H1 (cell line): ENCODE measurements around the gene ADARB2. TPM values are rescaled to one million over a fixed set of nuclear protein-coding genes. Genes with fewer than 3 reads are reported as not detected.
A peak's percentile ranks its signal among the peaks of the same experiment; 100 is the strongest.

ENCODE experiments used
- CTCF ChIA-PET: fragments of 300-600 bp; sonication (Branson Sonifier 250); formaldehyde crosslinking; loops from one replicate; lab custom pipeline; 2021; ENCODE audit not compliant: partially characterized antibody; lab: Charles Lee
- POLR2A ChIA-PET: fragments of 300-600 bp; sonication (Branson Sonifier 250); formaldehyde crosslinking; loops from one replicate; lab custom pipeline; 2021; ENCODE audit warnings: inconsistent platforms; ENCODE audit not compliant: partially characterized antibody; lab: Charles Lee
- DNase-seq, 2 experiments: peaks; one replicate each; pipeline versions ENCODE4 v3.0.0 to v3.0.0-alpha.2; 2010 to 2022; ENCODE audit warnings: low spot score in 2 of 2, low read depth in 1 of 2, mixed read lengths in 1 of 2
- FAIRE-seq: peaks from 2 replicates; lab custom pipeline; 2011; peaks lifted over from hg19 to GRCh38; lab: Jason Lieb, UNC
- H2AFZ ChIP-seq: 2 replicates; pipeline ENCODE4 v1.8.1; 2012; ENCODE audit warnings: low read length, inconsistent platforms
- H2AK5ac ChIP-seq: 2 replicates; pipeline ENCODE4 v1.6.1; 2013; ENCODE audit warnings: low read depth, low read length
- H2BK120ac ChIP-seq: replicated peaks from 2 replicates; pipeline ENCODE3; 2013; ENCODE audit warnings: low read depth, low read length, inconsistent platforms
- H2BK12ac ChIP-seq: 2 replicates; pipeline ENCODE4 v1.6.1; 2013; ENCODE audit warnings: low read depth, low read length
- H2BK15ac ChIP-seq: 2 replicates; pipeline ENCODE4 v1.6.1; 2013; ENCODE audit warnings: low read length
- H2BK20ac ChIP-seq: 2 replicates; pipeline ENCODE4 v1.6.1; 2013; ENCODE audit warnings: low read length
- H2BK5ac ChIP-seq: 2 replicates; pipeline ENCODE4 v1.6.1; 2013; ENCODE audit warnings: low read depth, low read length
- H3K14ac ChIP-seq: 2 replicates; pipeline ENCODE4 v1.6.1; 2013; ENCODE audit warnings: inconsistent platforms; ENCODE audit not compliant: insufficient read length
- H3K18ac ChIP-seq: 2 replicates; pipeline ENCODE4 v1.6.1; 2013; ENCODE audit warnings: low read length; ENCODE audit errors: extremely low read depth
- H3K23ac ChIP-seq: 2 replicates; pipeline ENCODE4 v1.6.1; 2013; ENCODE audit warnings: inconsistent platforms; ENCODE audit not compliant: insufficient read length
- H3K23me2 ChIP-seq: 2 replicates; pipeline ENCODE4 v1.6.1; 2013; ENCODE audit warnings: low read depth, low read length
- H3K27ac ChIP-seq: 2 replicates; pipeline ENCODE4 v1.6.1; 2011; ENCODE audit warnings: low read depth, low read length, inconsistent platforms
- H3K27me3 ChIP-seq, 4 experiments: replicated peaks in 1 of 4; 1 replicate in 1 of 4; 2 replicates in 3 of 4; pipeline versions ENCODE4 v1.6.1 to v1.8.1; 2011 to 2013; ENCODE audit warnings: low read length in 3 of 4, mild to moderate bottlenecking in 3 of 4, inconsistent platforms in 2 of 4, mixed read lengths in 2 of 4, moderate library complexity in 1 of 4; ENCODE audit not compliant: control insufficient read depth in 3 of 4, insufficient read depth in 3 of 4; ENCODE audit errors: extremely low read depth in 1 of 4
- H3K36me3 ChIP-seq, 4 experiments: 2 replicates each; pipeline versions ENCODE4 v1.6.1 to v1.8.1; 2011 to 2013; ENCODE audit warnings: mild to moderate bottlenecking in 4 of 4, low read length in 3 of 4, moderate library complexity in 2 of 4, control low read depth in 1 of 4, inconsistent platforms in 1 of 4; ENCODE audit not compliant: insufficient read depth in 4 of 4, control insufficient read depth in 2 of 4
- H3K4ac ChIP-seq: replicated peaks from 2 replicates; pipeline ENCODE3; 2013; ENCODE audit warnings: low read length, low read depth, mixed read lengths, inconsistent platforms; ENCODE audit not compliant: insufficient read length
- H3K4me1 ChIP-seq, 4 experiments: replicated peaks in 1 of 4; 1 replicate in 1 of 4; 2 replicates in 3 of 4; pipeline versions ENCODE4 v1.6.1 to v1.8.1; 2011 to 2013; ENCODE audit warnings: low read length in 3 of 4, inconsistent platforms in 2 of 4, mixed read lengths in 1 of 4; ENCODE audit not compliant: insufficient read depth in 4 of 4, control insufficient read depth in 3 of 4
- H3K4me2 ChIP-seq, 2 experiments: 2 replicates each; pipeline versions ENCODE4 v1.6.1 to v1.8.1; 2011 to 2013; ENCODE audit warnings: low read depth in 2 of 2, low read length in 2 of 2, control low read depth in 1 of 2, inconsistent platforms in 1 of 2, mild to moderate bottlenecking in 1 of 2; ENCODE audit not compliant: insufficient read depth in 1 of 2
- H3K4me3 ChIP-seq, 4 experiments: fragments of 200-600, 300-600 bp in 1 of 4; sonication (generic), shearing (Covaris generic), sonication (Bioruptor Twin) in 1 of 4; 2 replicates each; pipeline versions ENCODE4 v1.5.1 to v1.8.1; 2011 to 2016; ENCODE audit warnings: low read length in 4 of 4, low read depth in 3 of 4, control low read depth in 2 of 4, inconsistent platforms in 2 of 4, mild to moderate bottlenecking in 2 of 4, mixed read lengths in 1 of 4, moderate library complexity in 1 of 4; ENCODE audit not compliant: insufficient read depth in 2 of 4; ENCODE audit errors: extremely low read depth in 1 of 4
- H3K56ac ChIP-seq: replicated peaks from 2 replicates; pipeline ENCODE3; 2013; ENCODE audit warnings: low read depth, mild to moderate bottlenecking, mixed read lengths, low read length, inconsistent platforms; ENCODE audit not compliant: insufficient read length
- H3K79me1 ChIP-seq: 2 replicates; pipeline ENCODE4 v1.6.1; 2013; ENCODE audit warnings: low read depth, low read length, control low read depth
- H3K79me2 ChIP-seq, 2 experiments: 2 replicates each; pipeline versions ENCODE4 v1.6.1 to v1.8.1; 2012 to 2013; ENCODE audit warnings: low read length in 2 of 2, mild to moderate bottlenecking in 2 of 2, inconsistent platforms in 1 of 2; ENCODE audit not compliant: insufficient read depth in 2 of 2, control insufficient read depth in 1 of 2
- H3K9ac ChIP-seq, 4 experiments: replicated peaks in 1 of 4; 1 replicate in 1 of 4; 2 replicates in 3 of 4; pipeline versions ENCODE4 v1.6.1 to v1.8.1; 2011 to 2013; ENCODE audit warnings: low read depth in 3 of 4, low read length in 3 of 4, control low read depth in 2 of 4, mild to moderate bottlenecking in 2 of 4, moderate library complexity in 2 of 4, inconsistent platforms in 1 of 4; ENCODE audit errors: extremely low read depth in 1 of 4
- H3K9me3 ChIP-seq, 2 experiments: 2 replicates each; pipeline versions ENCODE4 v1.6.1 to v1.8.1; 2012 to 2013; ENCODE audit warnings: mild to moderate bottlenecking in 2 of 2, moderate library complexity in 2 of 2, control low read depth in 1 of 2, inconsistent platforms in 1 of 2, low read depth in 1 of 2, low read length in 1 of 2, mixed read lengths in 1 of 2; ENCODE audit not compliant: insufficient read depth in 2 of 2
- H4K20me1 ChIP-seq, 2 experiments: replicated peaks in 1 of 2; 2 replicates each; pipeline versions ENCODE3 to v1.8.1; 2011 to 2013; ENCODE audit warnings: inconsistent platforms in 2 of 2, low read length in 2 of 2, mild to moderate bottlenecking in 1 of 2; ENCODE audit not compliant: insufficient read depth in 2 of 2, control insufficient read depth in 1 of 2
- H4K5ac ChIP-seq: 2 replicates; pipeline ENCODE4 v1.6.1; 2013; ENCODE audit warnings: low read length, low read depth, mixed read lengths, inconsistent platforms; ENCODE audit not compliant: insufficient read length
- H4K8ac ChIP-seq: 2 replicates; pipeline ENCODE4 v1.8.0; 2013; ENCODE audit warnings: mild to moderate bottlenecking, moderate library complexity, low read length, inconsistent platforms; ENCODE audit not compliant: insufficient read depth; ENCODE audit errors: extremely low read depth
- H4K91ac ChIP-seq: replicated peaks from 2 replicates; pipeline ENCODE3; 2013; ENCODE audit warnings: low read length, mixed read lengths, inconsistent platforms; ENCODE audit not compliant: insufficient read length
- JUND ChIP-seq: IDR thresholded peaks from 2 replicates; pipeline ENCODE4 v1.6.1; 2011; ENCODE audit warnings: mild to moderate bottlenecking, improper control_type of control experiment, low read length
- SP4 ChIP-seq: IDR thresholded peaks from 2 replicates; pipeline ENCODE4 v1.6.1; 2012; ENCODE audit warnings: low read length, inconsistent platforms
- WGBS, 2 experiments: shearing (Covaris generic) in 1 of 2; methylation state at CpG; one replicate each; pipeline versions ENCODE4 v1.1.6 to v1.1.7; 2013 to 2015; ENCODE audit warnings: low lambda C conversion rate in 2 of 2, mixed read lengths in 2 of 2, inconsistent platforms in 1 of 2, low coverage in 1 of 2, missing lambda C conversion rate in 1 of 2; ENCODE audit not compliant: insufficient replicate concordance in 2 of 2, insufficient coverage in 1 of 2, insufficient read length in 1 of 2; ENCODE audit errors: extremely low coverage in 1 of 2, missing lambda C conversion rate in 1 of 2; 5-methylcytosine and 5-hydroxymethylcytosine counted together
- polyA plus RNA-seq, 7 experiments: library from polyadenylated mRNA; depleted of rRNA in 3 of 7; stranded (reverse) in 5 of 7; unstranded in 2 of 7; fragments of >200 nt in 5 of 7; fragments of 200-250 nt in 2 of 7; gene quantifications; 1 replicate in 5 of 7; 2 replicates in 1 of 7; 4 replicates in 1 of 7; pipeline versions ENCODE4 v1.2.1 to v1.2.3, GENCODE V29; 2011 to 2013; ENCODE audit warnings: missing spikeins in 2 of 7, mixed read lengths in 2 of 7
- total RNA-seq: library from RNA; stranded (reverse); fragmentation: NEBNext Ultra II Directional; extraction: Animal tissue kit (Norgen Biotek cat#: 25700); gene quantifications from 2 replicates; pipeline ENCODE4 v1.2.1, GENCODE V29; 2021

ADARB2 gene
- total and polyA plus RNA-seq, 2 of the 8 experiments (the other 6 are each of a cell fraction or from before 2014, with no cell fraction given), result 2.2 to 2.8 TPM

DNA sequence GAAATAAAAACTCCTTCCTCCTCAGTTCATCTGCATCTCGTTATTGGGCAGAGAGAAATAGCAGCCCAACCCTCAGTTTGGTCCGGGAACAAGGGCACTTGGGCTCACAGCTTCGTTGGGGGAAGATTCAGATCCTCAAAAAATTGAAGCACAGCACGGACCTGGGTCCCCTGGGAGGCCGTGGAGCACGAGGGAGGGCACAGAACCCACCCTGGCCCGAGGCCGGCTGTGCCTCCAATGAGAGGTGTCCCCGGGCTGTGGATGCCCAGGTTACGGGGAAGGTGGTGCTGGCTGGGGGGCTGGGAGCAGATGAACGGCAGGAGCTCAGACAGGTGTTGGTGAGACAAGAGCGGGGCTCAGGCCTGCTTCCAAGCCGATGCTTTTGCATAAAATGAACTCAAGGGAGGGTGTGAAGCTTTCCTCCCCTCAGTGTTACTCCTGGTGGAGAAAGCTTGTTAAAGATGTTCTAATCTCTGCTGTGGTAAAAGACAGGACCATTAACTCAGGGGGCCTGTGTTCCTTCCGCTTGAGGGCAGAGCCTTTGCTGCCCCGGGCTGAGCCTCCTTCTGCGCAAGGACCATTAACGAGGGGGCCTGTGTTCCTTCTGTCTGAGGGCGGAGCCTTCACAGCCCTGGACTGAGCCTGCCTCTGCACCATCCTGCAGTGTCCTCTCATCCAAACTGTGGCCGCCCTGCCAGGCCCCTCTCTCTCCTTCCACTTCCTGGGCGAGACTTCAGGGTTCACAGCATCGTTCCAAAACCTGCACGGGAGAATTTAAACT is 302.2 kb downstream of the ADARB2 start:
- ChIA-PET POLR2A (interaction anchor here (1.2 kb wide), 1 partner anchor 11 kb away, joined by 3 read pairs; no protein-coding TSS in a partner anchor), CTCF (interaction anchor here (1.1 to 2.4 kb wide), 4 partner anchors 9 to 31 kb away, joined by 3 to 7 read pairs (median 5); no protein-coding TSS in a partner anchor)
- Histone ChIP-seq H2BK20ac (peak overlapping the region; percentile 48; the same call in 1 of the 2 replicates), H3K27me3 (0 out of 7 replicates have a peak, but pooled peaks cover 0 to 2% (median 0%) of the 10 kb centered on the region in 4 experiments), H3K4me3 (no peak overlapping the region), H3K4ac (no peak overlapping the region), H2BK5ac (no peak overlapping the region), H3K56ac (no peak overlapping the region), H4K5ac (no peak overlapping the region), H3K27ac (no peak overlapping the region), H3K79me2 (no peaks in the 10 kb centered on the region), H4K91ac (no peak overlapping the region), H2AFZ (no peak overlapping the region), H3K79me1 (no peaks in the 10 kb centered on the region), H3K9me3 (peaks cover 0 to 6% of the 10 kb centered on the region in 2 experiments; a peak in 1 of 4 replicates), H3K18ac (peak overlapping the region; percentile 71), H2BK15ac (no peak overlapping the region), H3K23me2 (no peaks in the 10 kb centered on the region), H2BK12ac (peak overlapping the region; percentile 60; the same call in 1 of the 2 replicates), H3K4me1 (peaks cover 0 to 6% (median 0%) of the 10 kb centered on the region in 4 experiments; a peak in 3 of 7 replicates), H4K8ac (no peak overlapping the region), H4K20me1 (no peaks in the 10 kb centered on the region), H3K4me2 (no peak overlapping the region), H3K9ac (no peak overlapping the region), H3K36me3 (no peaks in the 10 kb centered on the region), H3K14ac (no peak overlapping the region), H2BK120ac (no peak overlapping the region), H3K23ac (no peak overlapping the region), H2AK5ac (no peak overlapping the region; the same call in 1 of the 2 replicates)
- 87% methylated on average over 20 of the region's 22 CpGs; no CpG with 5 or more reads in 1 of the 2 experiments for WGBS, 2 experiments
- no peak for TF ChIP-seq SP4
- TF ChIP-seq JUND, result no peak
- DNase-seq, result no peak
- no peak for FAIRE-seq
